GM23338 (cell line): ENCODE measurements around the gene UNK. TPM values are rescaled to one million over a fixed set of nuclear protein-coding genes. Genes with fewer than 3 reads are reported as not detected.

Source experiments
- ATAC-seq: fragments of 200-7000 bp; cut with Tn5 transposase; 3 replicates; pipeline ENCODE4 v1.9.1; 2020
- DNase-seq: peaks from one replicate; pipeline ENCODE4 v3.0.0-alpha.2; 2015; ENCODE audit warnings: low spot score
- H2AFZ ChIP-seq: fragments of 200-600 bp; sonication (generic); 2 replicates; pipeline ENCODE4 v1.8.0; 2016; ENCODE audit warnings: antibody characterized with exemption, mild to moderate bottlenecking, moderate library complexity
- H3F3A ChIP-seq: fragments of 200-600 bp; sonication (generic); replicated peaks from 2 replicates; pipeline ENCODE4 v1.8.0; 2017; ENCODE audit warnings: antibody characterized with exemption, mixed run types, low read depth
- H3K27ac ChIP-seq: fragments of 200-600 bp; sonication (generic); 2 replicates; pipeline ENCODE4 v1.6.1; 2016; ENCODE audit warnings: low read depth
- H3K27me3 ChIP-seq: fragments of 200-600 bp; sonication (generic); 2 replicates; pipeline ENCODE4 v1.8.0; 2016; ENCODE audit warnings: mild to moderate bottlenecking, mixed run types, moderate library complexity; ENCODE audit not compliant: insufficient read depth
- H3K36me3 ChIP-seq: fragments of 200-600 bp; sonication (generic); 2 replicates; pipeline ENCODE4 v1.8.0; 2016; ENCODE audit warnings: mild to moderate bottlenecking; ENCODE audit not compliant: insufficient read depth
- H3K4me1 ChIP-seq: fragments of 200-600 bp; sonication (generic); 2 replicates; pipeline ENCODE4 v1.8.0; 2016; ENCODE audit warnings: mild to moderate bottlenecking, moderate library complexity; ENCODE audit not compliant: insufficient read depth
- H3K4me2 ChIP-seq: fragments of 200-600 bp; sonication (generic); 2 replicates; pipeline ENCODE4 v1.7.1; 2017; ENCODE audit warnings: mixed run types
- H3K4me3 ChIP-seq: fragments of 200-600 bp; sonication (generic); 2 replicates; pipeline ENCODE4 v1.6.1; 2016; ENCODE audit warnings: mixed run types
- H3K79me2 ChIP-seq: fragments of 200-600 bp; sonication (generic); replicated peaks from 2 replicates; pipeline ENCODE4 v1.8.0; 2017; ENCODE audit warnings: mild to moderate bottlenecking; ENCODE audit not compliant: insufficient read depth
- H3K9me2 ChIP-seq: fragments of 200-600 bp; sonication (generic); 2 replicates; pipeline ENCODE4 v1.8.0; 2017; ENCODE audit not compliant: insufficient read depth
- H4K20me1 ChIP-seq: fragments of 200-600 bp; sonication (generic); replicated peaks from 2 replicates; pipeline ENCODE4 v1.8.0; 2017; ENCODE audit warnings: mild to moderate bottlenecking; ENCODE audit not compliant: insufficient read depth
- H3K27ac Mint-ChIP-seq: 2 replicates; pipeline ENCODE4 v1.8.0; 2020; ENCODE audit warnings: inconsistent platforms, mild to moderate bottlenecking, moderate library complexity, mixed read lengths
- H3K27me3 Mint-ChIP-seq: 3 replicates; pipeline ENCODE4 v1.8.0; 2022; ENCODE audit warnings: low read depth, mild to moderate bottlenecking, moderate library complexity, mixed read lengths, inconsistent platforms; ENCODE audit not compliant: insufficient read depth, poor library complexity
- H3K36me3 Mint-ChIP-seq: 3 replicates; pipeline ENCODE4 v1.8.0; 2021; ENCODE audit warnings: low read depth, mild to moderate bottlenecking, inconsistent platforms, moderate library complexity, mixed read lengths
- H3K4me1 Mint-ChIP-seq: 3 replicates; pipeline ENCODE4 v1.8.0; 2020; ENCODE audit warnings: mild to moderate bottlenecking, inconsistent platforms, mixed read lengths
- H3K4me3 Mint-ChIP-seq: 3 replicates; pipeline ENCODE4 v1.8.0; 2021; ENCODE audit warnings: moderate library complexity, mild to moderate bottlenecking, inconsistent platforms, mixed read lengths
- H3K9me3 Mint-ChIP-seq: 3 replicates; pipeline ENCODE4 v1.8.0; 2020; ENCODE audit warnings: moderate library complexity, mild to moderate bottlenecking, inconsistent platforms, mixed read lengths
- EZH2phosphoT487 ChIP-seq: fragments of 200-600 bp; sonication (generic); IDR thresholded peaks from one replicate; pipeline ENCODE4 v1.8.1; 2018; ENCODE audit warnings: antibody characterized with exemption; ENCODE audit not compliant: unreplicated experiment
- JUNB ChIP-seq: IDR thresholded peaks from one replicate; pipeline ENCODE4 v1.6.1; 2016; ENCODE audit warnings: antibody characterized with exemption; ENCODE audit not compliant: unreplicated experiment
- NANOG ChIP-seq: IDR thresholded peaks from 2 replicates; pipeline ENCODE4 v1.6.1; 2016; ENCODE audit warnings: antibody characterized with exemption, borderline replicate concordance
- POLR2AphosphoS5 ChIP-seq: IDR thresholded peaks from 2 replicates; pipeline ENCODE4 v1.6.1; 2016; ENCODE audit warnings: antibody characterized with exemption, low read depth
- ZNF331 ChIP-seq: fragments of 250-450 bp; sonication (Bioruptor Pico); IDR thresholded peaks from 2 replicates; pipeline ENCODE4 v1.5.0; 2020; ENCODE audit warnings: low read depth, mild to moderate bottlenecking, moderate library complexity
- ZNF462 ChIP-seq: fragments of 250-450 bp; sonication (Bioruptor Pico); IDR thresholded peaks from 2 replicates; pipeline ENCODE4 v1.5.0; 2020; ENCODE audit warnings: mild to moderate bottlenecking, moderate library complexity
- polyA plus RNA-seq: library from polyadenylated mRNA; unstranded; fragments of >200 nt; fragmentation: Nextera tagmentation; extraction: Ambion mirVana; gene quantifications from 2 replicates; pipeline ENCODE4 v1.2.1, GENCODE V29; 2016
- total RNA-seq: library from RNA; depleted of rRNA; stranded (reverse); fragments of >200 nt; shearing (Covaris generic); gene quantifications from 2 replicates; pipeline ENCODE4 v1.2.3, GENCODE V29; 2014
- TF ChIP-seq, protein P1 (sequence below), 2 experiments: fragments of 200-600 bp in 1 of 2; sonication (generic) in 1 of 2; conservative IDR thresholded peaks; 2 replicates each; pipeline versions ENCODE4 v1.5.1 to v1.6.1; 2016 to 2017; ENCODE audit warnings: antibody characterized with exemption in 2 of 2, low read depth in 2 of 2, mild to moderate bottlenecking in 2 of 2, moderate library complexity in 1 of 2
- TF ChIP-seq, protein P2 (sequence below): IDR thresholded peaks from one replicate; pipeline ENCODE4 v1.6.1; 2018; ENCODE audit warnings: antibody characterized with exemption; ENCODE audit not compliant: unreplicated experiment

The UNK gene
- total and polyA plus RNA-seq, 2 experiments from 2014 or later: 21.8 to 65.2 TPM

DNA sequence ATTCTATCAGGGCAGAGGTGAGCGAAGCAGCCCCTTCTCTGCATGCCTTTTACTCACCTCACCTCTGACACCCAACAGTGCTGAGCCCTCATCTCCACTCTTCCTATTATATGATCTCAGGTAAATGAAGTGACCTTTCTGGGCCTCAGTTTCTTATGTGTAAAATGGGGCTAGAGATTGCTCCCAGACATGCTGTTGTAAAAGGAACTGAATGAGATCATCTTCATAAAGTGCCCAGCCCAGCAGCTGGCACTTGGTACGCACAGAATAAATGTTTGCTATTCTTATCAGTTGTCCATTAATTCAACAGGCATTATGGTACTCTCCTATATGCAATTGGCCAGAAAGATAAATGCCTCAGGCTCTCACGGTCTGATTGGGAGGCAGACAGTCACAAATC lies 15.1 kb upstream of the UNK start:
- H3K9me3 Mint-ChIP-seq: no peaks in the 10 kb centered on the region; the same call in 2 of the 3 replicates
- peaks cover 3% of the 10 kb centered on the region; the same call in 1 of the 3 replicates for H3K36me3 Mint-ChIP-seq
- no peak for ATAC-seq

More for the DNA sequence above, 15.1 kb upstream of the UNK start:
- Histone ChIP-seq H3K79me2 (no peaks in the 10 kb centered on the region), H3K27ac (no peak overlapping the region), H3K4me2 (no peak overlapping the region), H3K36me3 (no peaks in the 10 kb centered on the region), H3K4me3 (no peak overlapping the region), H3K4me1 (0 out of 2 replicates have a peak, but pooled peaks cover 3% of the 10 kb centered on the region), H4K20me1 (0 out of 2 replicates have a peak, but pooled peaks cover 3% of the 10 kb centered on the region), H2AFZ (no peak overlapping the region), H3K9me2 (no peaks in the 10 kb centered on the region), H3K27me3 (no peaks in the 10 kb centered on the region), H3F3A (peaks cover 9% of the 10 kb centered on the region)
- H3K4me1 Mint-ChIP-seq: peaks cover 17% of the 10 kb centered on the region
- peaks cover 20% of the 10 kb centered on the region for H3K27me3 Mint-ChIP-seq
- no peak for DNase-seq
- TF ChIP-seq ZNF462 (no peak), EZH2phosphoT487 (no peak), JUNB (no peak), NANOG (no peak), POLR2AphosphoS5 (no peak), ZNF331 (CRISPR knock-in tag) (no peak)
- TF ChIP-seq, protein P1, sequence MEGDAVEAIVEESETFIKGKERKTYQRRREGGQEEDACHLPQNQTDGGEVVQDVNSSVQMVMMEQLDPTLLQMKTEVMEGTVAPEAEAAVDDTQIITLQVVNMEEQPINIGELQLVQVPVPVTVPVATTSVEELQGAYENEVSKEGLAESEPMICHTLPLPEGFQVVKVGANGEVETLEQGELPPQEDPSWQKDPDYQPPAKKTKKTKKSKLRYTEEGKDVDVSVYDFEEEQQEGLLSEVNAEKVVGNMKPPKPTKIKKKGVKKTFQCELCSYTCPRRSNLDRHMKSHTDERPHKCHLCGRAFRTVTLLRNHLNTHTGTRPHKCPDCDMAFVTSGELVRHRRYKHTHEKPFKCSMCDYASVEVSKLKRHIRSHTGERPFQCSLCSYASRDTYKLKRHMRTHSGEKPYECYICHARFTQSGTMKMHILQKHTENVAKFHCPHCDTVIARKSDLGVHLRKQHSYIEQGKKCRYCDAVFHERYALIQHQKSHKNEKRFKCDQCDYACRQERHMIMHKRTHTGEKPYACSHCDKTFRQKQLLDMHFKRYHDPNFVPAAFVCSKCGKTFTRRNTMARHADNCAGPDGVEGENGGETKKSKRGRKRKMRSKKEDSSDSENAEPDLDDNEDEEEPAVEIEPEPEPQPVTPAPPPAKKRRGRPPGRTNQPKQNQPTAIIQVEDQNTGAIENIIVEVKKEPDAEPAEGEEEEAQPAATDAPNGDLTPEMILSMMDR (conservative IDR thresholded peaks at IDR 0.05; ENCODE audit: low read depth in 2 of 2): no peak
- TF ChIP-seq, protein P2, sequence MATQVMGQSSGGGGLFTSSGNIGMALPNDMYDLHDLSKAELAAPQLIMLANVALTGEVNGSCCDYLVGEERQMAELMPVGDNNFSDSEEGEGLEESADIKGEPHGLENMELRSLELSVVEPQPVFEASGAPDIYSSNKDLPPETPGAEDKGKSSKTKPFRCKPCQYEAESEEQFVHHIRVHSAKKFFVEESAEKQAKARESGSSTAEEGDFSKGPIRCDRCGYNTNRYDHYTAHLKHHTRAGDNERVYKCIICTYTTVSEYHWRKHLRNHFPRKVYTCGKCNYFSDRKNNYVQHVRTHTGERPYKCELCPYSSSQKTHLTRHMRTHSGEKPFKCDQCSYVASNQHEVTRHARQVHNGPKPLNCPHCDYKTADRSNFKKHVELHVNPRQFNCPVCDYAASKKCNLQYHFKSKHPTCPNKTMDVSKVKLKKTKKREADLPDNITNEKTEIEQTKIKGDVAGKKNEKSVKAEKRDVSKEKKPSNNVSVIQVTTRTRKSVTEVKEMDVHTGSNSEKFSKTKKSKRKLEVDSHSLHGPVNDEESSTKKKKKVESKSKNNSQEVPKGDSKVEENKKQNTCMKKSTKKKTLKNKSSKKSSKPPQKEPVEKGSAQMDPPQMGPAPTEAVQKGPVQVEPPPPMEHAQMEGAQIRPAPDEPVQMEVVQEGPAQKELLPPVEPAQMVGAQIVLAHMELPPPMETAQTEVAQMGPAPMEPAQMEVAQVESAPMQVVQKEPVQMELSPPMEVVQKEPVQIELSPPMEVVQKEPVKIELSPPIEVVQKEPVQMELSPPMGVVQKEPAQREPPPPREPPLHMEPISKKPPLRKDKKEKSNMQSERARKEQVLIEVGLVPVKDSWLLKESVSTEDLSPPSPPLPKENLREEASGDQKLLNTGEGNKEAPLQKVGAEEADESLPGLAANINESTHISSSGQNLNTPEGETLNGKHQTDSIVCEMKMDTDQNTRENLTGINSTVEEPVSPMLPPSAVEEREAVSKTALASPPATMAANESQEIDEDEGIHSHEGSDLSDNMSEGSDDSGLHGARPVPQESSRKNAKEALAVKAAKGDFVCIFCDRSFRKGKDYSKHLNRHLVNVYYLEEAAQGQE: no peak
- no peak overlapping the region for H3K27ac Mint-ChIP-seq
- no peak overlapping the region for H3K4me3 Mint-ChIP-seq
